PFSK-1 (cell line): ENCODE results near the gene MYO10.

Experiments used
- FOXP2 ChIP-seq: optimal IDR thresholded peaks from 2 replicates; pipeline ENCODE3; 2011; ENCODE audit warnings: borderline replicate concordance, control low read depth, inconsistent platforms; ENCODE audit not compliant: insufficient read depth; ENCODE audit errors: extremely low read length, extremely low read depth
- POLR2AphosphoS5 ChIP-seq: IDR thresholded peaks from 2 replicates; pipeline ENCODE4 v1.6.1; 2012; ENCODE audit warnings: low read depth, mild to moderate bottlenecking, control low read depth, low read length, moderate library complexity
- SIN3A ChIP-seq: IDR thresholded peaks from 2 replicates; pipeline ENCODE4 v1.6.1; 2012; ENCODE audit warnings: mild to moderate bottlenecking, low read length, moderate library complexity, borderline replicate concordance; ENCODE audit not compliant: insufficient read depth
- TAF1 ChIP-seq: IDR thresholded peaks from 2 replicates; pipeline ENCODE4 v1.6.1; 2012; ENCODE audit warnings: low read length, control low read depth, borderline replicate concordance; ENCODE audit not compliant: insufficient read depth
- TF ChIP-seq, protein P1 (sequence below), 2 experiments: IDR thresholded peaks; 2 replicates each; pipeline versions ENCODE4 v1.6.1 to v1.8.0; 2011 to 2012; ENCODE audit warnings: low read depth in 2 of 2, low read length in 2 of 2, control low read depth in 1 of 2, inconsistent platforms in 1 of 2, mild to moderate bottlenecking in 1 of 2, moderate library complexity in 1 of 2; ENCODE audit not compliant: insufficient read depth in 1 of 2

GRCh38 chr5:16879191-16879590 is 56.9 kb downstream of the MYO10 start:
- TF ChIP-seq SIN3A = no peak
- TF ChIP-seq POLR2AphosphoS5 = no peak
- TF ChIP-seq, protein P1, sequence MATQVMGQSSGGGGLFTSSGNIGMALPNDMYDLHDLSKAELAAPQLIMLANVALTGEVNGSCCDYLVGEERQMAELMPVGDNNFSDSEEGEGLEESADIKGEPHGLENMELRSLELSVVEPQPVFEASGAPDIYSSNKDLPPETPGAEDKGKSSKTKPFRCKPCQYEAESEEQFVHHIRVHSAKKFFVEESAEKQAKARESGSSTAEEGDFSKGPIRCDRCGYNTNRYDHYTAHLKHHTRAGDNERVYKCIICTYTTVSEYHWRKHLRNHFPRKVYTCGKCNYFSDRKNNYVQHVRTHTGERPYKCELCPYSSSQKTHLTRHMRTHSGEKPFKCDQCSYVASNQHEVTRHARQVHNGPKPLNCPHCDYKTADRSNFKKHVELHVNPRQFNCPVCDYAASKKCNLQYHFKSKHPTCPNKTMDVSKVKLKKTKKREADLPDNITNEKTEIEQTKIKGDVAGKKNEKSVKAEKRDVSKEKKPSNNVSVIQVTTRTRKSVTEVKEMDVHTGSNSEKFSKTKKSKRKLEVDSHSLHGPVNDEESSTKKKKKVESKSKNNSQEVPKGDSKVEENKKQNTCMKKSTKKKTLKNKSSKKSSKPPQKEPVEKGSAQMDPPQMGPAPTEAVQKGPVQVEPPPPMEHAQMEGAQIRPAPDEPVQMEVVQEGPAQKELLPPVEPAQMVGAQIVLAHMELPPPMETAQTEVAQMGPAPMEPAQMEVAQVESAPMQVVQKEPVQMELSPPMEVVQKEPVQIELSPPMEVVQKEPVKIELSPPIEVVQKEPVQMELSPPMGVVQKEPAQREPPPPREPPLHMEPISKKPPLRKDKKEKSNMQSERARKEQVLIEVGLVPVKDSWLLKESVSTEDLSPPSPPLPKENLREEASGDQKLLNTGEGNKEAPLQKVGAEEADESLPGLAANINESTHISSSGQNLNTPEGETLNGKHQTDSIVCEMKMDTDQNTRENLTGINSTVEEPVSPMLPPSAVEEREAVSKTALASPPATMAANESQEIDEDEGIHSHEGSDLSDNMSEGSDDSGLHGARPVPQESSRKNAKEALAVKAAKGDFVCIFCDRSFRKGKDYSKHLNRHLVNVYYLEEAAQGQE (IDR thresholded peaks at IDR 0.05; ENCODE audit: insufficient read depth in 1 of 2, low read depth in 2 of 2, low read length in 2 of 2) = no peak
- TF ChIP-seq TAF1 = no peak
- no peak for TF ChIP-seq FOXP2
